Psoas muscle (tissue), 8 donors: ENCODE results near the gene GNAI1. TPM values are rescaled to one million over a fixed set of nuclear protein-coding genes. Genes with fewer than 3 reads are reported as not detected.

ENCODE experiments used
- ATAC-seq, 4 donors: fragments of 200-7000 bp; cut with Tn5 transposase; one replicate each; pipeline ENCODE4 v1.9.1; 2020; ENCODE audit warnings: moderate library complexity in 3 of 4, mild to moderate bottlenecking in 2 of 4
- DNase-seq, 2 donors: peaks; one replicate each; pipeline ENCODE4 v3.0.0-alpha.2; 2020
- H3K27ac ChIP-seq: fragments of 200-600 bp; one replicate; pipeline ENCODE4 v1.8.0; 2022
- H3K27me3 ChIP-seq, 3 donors: fragments of 200-600 bp in 1 of 3; one replicate each; pipeline versions ENCODE4 v1.6.1 to v1.8.0; 2013 to 2022; ENCODE audit warnings: low read length in 2 of 3, mild to moderate bottlenecking in 2 of 3, moderate library complexity in 1 of 3; ENCODE audit not compliant: insufficient read depth in 3 of 3
- H3K36me3 ChIP-seq, 2 donors: fragments of 200-600 bp in 1 of 2; one replicate each; pipeline versions ENCODE4 v1.6.1 to v1.8.0; 2013 to 2022; ENCODE audit warnings: low read depth in 1 of 2, mild to moderate bottlenecking in 1 of 2, moderate library complexity in 1 of 2; ENCODE audit not compliant: insufficient read depth in 1 of 2
- H3K4me1 ChIP-seq: fragments of 200-600 bp; one replicate; pipeline ENCODE4 v1.8.0; 2022
- H3K4me3 ChIP-seq: fragments of 200-600 bp; one replicate; pipeline ENCODE4 v1.8.0; 2022; ENCODE audit warnings: mild to moderate bottlenecking
- H3K9me3 ChIP-seq: fragments of 200-600 bp; one replicate; pipeline ENCODE4 v1.8.0; 2022
- WGBS, 3 donors: extraction: QIAGEN DNeasy Blood & Tissue Kit; methylation state at CpG; one replicate each; pipeline versions ENCODE4 v1.1.6 to v1.1.7; 2013; 5-methylcytosine and 5-hydroxymethylcytosine counted together
- intact Hi-C, 2 donors: fragments of 100-400 bp; cut with DNase I; formaldehyde crosslinking; loops; one replicate each; pipeline versions ENCODE4 v1.11.0 to v1.14.2; 2022
- polyA plus RNA-seq, 3 donors: library from polyadenylated mRNA; stranded (reverse); fragments of 200-250 nt; gene quantifications; one replicate each; pipeline ENCODE4 v1.2.3, GENCODE V29; 2013
- total RNA-seq, 4 donors: library from RNA; stranded (reverse); fragmentation: NEBNext Ultra II Directional in 2 of 4; extraction: Animal tissue kit (Norgen Biotek cat#: 25700) in 2 of 4; gene quantifications; one replicate each; pipeline versions ENCODE4 v1.2.1 to v1.2.4, GENCODE V29; 2021 to 2023
- TF ChIP-seq, protein P1 (sequence below): fragments of 200-600 bp; IDR thresholded peaks from one replicate; pipeline ENCODE4 v1.8.0; 2022; ENCODE audit warnings: antibody characterized with exemption
- donor health status: healthy with polysubstance abuse.
- donor health status: DM: no; HTN: no; CAD: no; lungs with moderate emphysema.
- donor health status: Bipolar disorder and iron deficiency.
- donor health status: healthy.
- donor health status: DM: yes; HTN: yes; CAD: no.
- donor health status: DM: no; HTN: no; CAD: no.
- donor health status: DM: no; HTN: no; CAD: no.
- donor health status: DM: yes; HTN: yes; CAD: no.

The GNAI1 gene
- total and polyA plus RNA-seq, 7 donors: 3.8 to 13.7 (median 6.5) TPM

GRCh38 chr7:80247144-80247543, 112.5 kb downstream of the GNAI1 start:
- H3K9me3 ChIP-seq: no peaks in the 10 kb centered on the region
- TF ChIP-seq, protein P1, sequence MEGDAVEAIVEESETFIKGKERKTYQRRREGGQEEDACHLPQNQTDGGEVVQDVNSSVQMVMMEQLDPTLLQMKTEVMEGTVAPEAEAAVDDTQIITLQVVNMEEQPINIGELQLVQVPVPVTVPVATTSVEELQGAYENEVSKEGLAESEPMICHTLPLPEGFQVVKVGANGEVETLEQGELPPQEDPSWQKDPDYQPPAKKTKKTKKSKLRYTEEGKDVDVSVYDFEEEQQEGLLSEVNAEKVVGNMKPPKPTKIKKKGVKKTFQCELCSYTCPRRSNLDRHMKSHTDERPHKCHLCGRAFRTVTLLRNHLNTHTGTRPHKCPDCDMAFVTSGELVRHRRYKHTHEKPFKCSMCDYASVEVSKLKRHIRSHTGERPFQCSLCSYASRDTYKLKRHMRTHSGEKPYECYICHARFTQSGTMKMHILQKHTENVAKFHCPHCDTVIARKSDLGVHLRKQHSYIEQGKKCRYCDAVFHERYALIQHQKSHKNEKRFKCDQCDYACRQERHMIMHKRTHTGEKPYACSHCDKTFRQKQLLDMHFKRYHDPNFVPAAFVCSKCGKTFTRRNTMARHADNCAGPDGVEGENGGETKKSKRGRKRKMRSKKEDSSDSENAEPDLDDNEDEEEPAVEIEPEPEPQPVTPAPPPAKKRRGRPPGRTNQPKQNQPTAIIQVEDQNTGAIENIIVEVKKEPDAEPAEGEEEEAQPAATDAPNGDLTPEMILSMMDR: no peak
- 32 to 45% (median 42%) methylated on average over 3 of the region's 3 CpGs for WGBS, 3 donors
- no peak for ATAC-seq
- no peak overlapping the region for H3K27ac ChIP-seq
- no peak overlapping the region for H3K4me3 ChIP-seq
- H3K4me1 ChIP-seq: no peaks in the 10 kb centered on the region
- intact Hi-C loops: no loop called here
- no peaks in the 10 kb centered on the region for H3K36me3 ChIP-seq
- peak in 1 of 2 donors; percentile 44 for DNase-seq
- H3K27me3 ChIP-seq: no peaks in the 10 kb centered on the region

- H3K9me3 ChIP-seq: no peaks in the 10 kb centered on the region
- 88 to 93% (median 91%) methylated on average over 4 of the region's 4 CpGs for WGBS, 3 donors
- no peaks in the 10 kb centered on the region for H3K4me1 ChIP-seq
- no peak overlapping the region for H3K27ac ChIP-seq
- H3K36me3 ChIP-seq: no peaks in the 10 kb centered on the region
- no peaks in the 10 kb centered on the region for H3K27me3 ChIP-seq
- ATAC-seq (no peak), DNase-seq (no peak)
- intact Hi-C loops: no loop called here
- H3K4me3 ChIP-seq: no peak overlapping the region
- TF ChIP-seq, protein P1: no peak
These were observed 113.3 kb downstream of the GNAI1 start for GRCh38 chr7:80247891-80248290.

DNA sequence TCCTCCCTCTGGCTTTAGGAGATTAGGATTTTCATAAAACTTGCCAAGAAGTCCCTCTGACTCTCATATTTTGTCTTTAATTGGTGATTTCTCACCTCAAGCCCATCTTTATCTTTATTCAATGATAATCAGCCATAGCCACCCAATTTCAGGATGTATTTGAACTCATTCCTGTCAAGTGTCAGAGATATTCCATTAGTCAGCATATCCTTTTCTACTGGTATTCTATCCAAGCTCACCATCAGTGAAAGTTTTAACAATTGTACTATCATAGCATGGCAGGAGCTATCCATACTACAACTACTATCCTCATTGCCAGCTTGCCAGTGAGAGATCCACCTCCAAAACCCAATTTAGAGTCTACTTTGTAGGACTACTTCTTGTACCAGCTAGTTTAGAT, 114.6 kb downstream of the GNAI1 start:
- intact Hi-C loops: no loop called here
- Histone ChIP-seq H3K9me3 (no peaks in the 10 kb centered on the region), H3K27me3 (no peaks in the 10 kb centered on the region), H3K36me3 (no peaks in the 10 kb centered on the region), H3K4me3 (no peak overlapping the region), H3K4me1 (no peaks in the 10 kb centered on the region), H3K27ac (no peak overlapping the region)
- ATAC-seq (no peak), DNase-seq (no peak)
- TF ChIP-seq, protein P1: no peak

- WGBS, 3 donors: 31 to 51% (median 37%) methylated on average over 2 of the region's 2 CpGs
- TF ChIP-seq, protein P1: no peak
- H3K9me3 ChIP-seq: no peaks in the 10 kb centered on the region
- H3K4me3 ChIP-seq: no peak overlapping the region
- no peak overlapping the region for H3K27ac ChIP-seq
- H3K27me3 ChIP-seq: no peaks in the 10 kb centered on the region
- intact Hi-C loops: no loop called here
- no peaks in the 10 kb centered on the region for H3K4me1 ChIP-seq
- H3K36me3 ChIP-seq: no peaks in the 10 kb centered on the region
- DNase-seq (no peak), ATAC-seq (no peak)
These were observed 115.1 kb downstream of the GNAI1 start for GRCh38 chr7:80249619-80250295.

DNA sequence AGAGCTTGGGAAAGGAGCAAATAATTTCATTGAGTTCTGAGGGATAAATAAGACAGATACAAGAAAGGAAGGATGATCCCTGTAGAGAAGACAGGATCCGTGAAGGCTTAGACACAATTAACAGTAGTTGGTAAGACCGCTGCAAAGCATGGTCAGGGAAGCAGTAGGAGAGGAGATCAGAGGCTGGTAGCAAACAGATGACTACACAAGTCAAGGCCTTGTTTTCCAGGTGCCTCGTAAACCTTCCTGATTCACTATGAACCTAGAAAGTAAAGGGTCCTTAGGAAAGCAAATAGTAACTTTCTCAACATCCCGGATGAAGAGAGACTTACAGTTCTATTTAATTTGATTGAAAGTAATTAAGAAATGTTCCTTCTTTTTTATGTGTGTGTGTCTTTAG, 118.6 kb downstream of the GNAI1 start:
- Histone ChIP-seq H3K27me3 (no peaks in the 10 kb centered on the region), H3K27ac (no peak overlapping the region), H3K4me1 (no peaks in the 10 kb centered on the region), H3K9me3 (no peaks in the 10 kb centered on the region), H3K4me3 (no peak overlapping the region), H3K36me3 (no peaks in the 10 kb centered on the region)
- TF ChIP-seq, protein P1: no peak
- DNase-seq: no peak
- intact Hi-C loops: no loop called here
- WGBS, 3 donors: 87 to 94% (median 92%) methylated on average over 4 of the region's 4 CpGs
- ATAC-seq: no peak
